GM12878 (cell line): ENCODE results near the gene STK11. TPM values are rescaled to one million over a fixed set of nuclear protein-coding genes. Genes with fewer than 3 reads are reported as not detected.

Source experiments
- ATF2 ChIP-seq: IDR thresholded peaks from 2 replicates; pipeline ENCODE4 v1.6.1; 2012; ENCODE audit warnings: low read length, inconsistent platforms
- BHLHE40 ChIP-seq, 2 experiments: fragments of 450-650 bp in 1 of 2; IDR thresholded peaks; 2 replicates each; pipeline ENCODE4 v1.6.1; 2011 to 2017; ENCODE audit warnings: low read depth in 2 of 2, borderline replicate concordance in 1 of 2, improper control_type of control experiment in 1 of 2, low read length in 1 of 2, mild to moderate bottlenecking in 1 of 2
- CBFB ChIP-seq: IDR thresholded peaks from 2 replicates; pipeline ENCODE4 v1.6.1; 2016; ENCODE audit warnings: antibody characterized with exemption, low read depth
- E2F4 ChIP-seq: IDR thresholded peaks from 2 replicates; pipeline ENCODE4 v1.6.1; 2012; ENCODE audit warnings: low read depth, low read length, improper control_type of control experiment
- EP300 ChIP-seq, 2 experiments: fragments of 150-350 bp in 1 of 2; IDR thresholded peaks; 2 replicates each; pipeline ENCODE4 v1.6.1; 2011 to 2012; ENCODE audit warnings: low read depth in 2 of 2, low read length in 2 of 2, borderline replicate concordance in 1 of 2, improper control_type of control experiment in 1 of 2, inconsistent platforms in 1 of 2; ENCODE audit not compliant: control insufficient read depth in 1 of 2
- GABPA ChIP-seq: IDR thresholded peaks from 2 replicates; pipeline ENCODE4 v1.6.1; 2014; ENCODE audit warnings: antibody characterized with exemption, low read depth, mild to moderate bottlenecking, inconsistent platforms
- HDAC2 ChIP-seq: fragments of 200-600 bp; sonication (generic); IDR thresholded peaks from 2 replicates; pipeline ENCODE4 v1.6.1; 2017
- IRF4 ChIP-seq: IDR thresholded peaks from 2 replicates; pipeline ENCODE4 v1.6.1; 2011; ENCODE audit warnings: low read depth, low read length
- JUNB ChIP-seq: IDR thresholded peaks from 2 replicates; pipeline ENCODE4 v1.6.1; 2016; ENCODE audit warnings: antibody characterized with exemption, mild to moderate bottlenecking
- JUND ChIP-seq: IDR thresholded peaks from 2 replicates; pipeline ENCODE4 v1.6.1; 2012; ENCODE audit warnings: low read depth, mild to moderate bottlenecking, low read length, improper control_type of control experiment, moderate library complexity
- MEF2A ChIP-seq: IDR thresholded peaks from 2 replicates; pipeline ENCODE4 v1.6.1; 2011; ENCODE audit warnings: low read depth, mild to moderate bottlenecking, low read length, moderate library complexity; ENCODE audit not compliant: insufficient read depth
- MTA2 ChIP-seq: fragments of 450-650 bp; IDR thresholded peaks from 2 replicates; pipeline ENCODE4 v1.6.1; 2016; ENCODE audit warnings: low read depth, mild to moderate bottlenecking, moderate library complexity
- NRF1 ChIP-seq: conservative IDR thresholded peaks from 2 replicates; pipeline ENCODE4 v1.6.1; 2011; ENCODE audit warnings: mild to moderate bottlenecking, low read depth, low read length, improper control_type of control experiment
- PBX3 ChIP-seq: IDR thresholded peaks from 2 replicates; pipeline ENCODE4 v1.6.1; 2011; ENCODE audit warnings: mild to moderate bottlenecking, low read depth, low read length, moderate library complexity; ENCODE audit not compliant: insufficient replicate concordance
- PKNOX1 ChIP-seq: fragments of 450-650 bp; IDR thresholded peaks from 2 replicates; pipeline ENCODE4 v1.6.1; 2016; ENCODE audit warnings: mild to moderate bottlenecking
- POU2F2 ChIP-seq: IDR thresholded peaks from 3 replicates; pipeline ENCODE4 v1.6.1; 2011; ENCODE audit warnings: low read depth, mild to moderate bottlenecking, low read length, borderline replicate concordance
- RAD21 ChIP-seq: IDR thresholded peaks from 2 replicates; pipeline ENCODE4 v1.6.1; 2011; ENCODE audit warnings: mild to moderate bottlenecking, low read depth, low read length, moderate library complexity; ENCODE audit not compliant: insufficient read depth
- RFX5 ChIP-seq: IDR thresholded peaks from 2 replicates; pipeline ENCODE4 v1.6.1; 2011; ENCODE audit warnings: low read depth, low read length, improper control_type of control experiment
- SKIL ChIP-seq: fragments of 450-650 bp; IDR thresholded peaks from 2 replicates; pipeline ENCODE4 v1.6.1; 2017; ENCODE audit warnings: mild to moderate bottlenecking, low read depth, inconsistent platforms; ENCODE audit not compliant: poor library complexity, severe bottlenecking
- SP1 ChIP-seq: IDR thresholded peaks from one replicate; pipeline ENCODE4 v1.6.1; 2011; ENCODE audit warnings: low read depth, low read length
- ZNF207 ChIP-seq: fragments of 450-650 bp; IDR thresholded peaks from 2 replicates; pipeline ENCODE4 v1.6.1; 2014; ENCODE audit warnings: antibody characterized with exemption, mild to moderate bottlenecking, borderline replicate concordance
- ZNF217 ChIP-seq: fragments of 450-650 bp; IDR thresholded peaks from 2 replicates; pipeline ENCODE4 v1.6.1; 2017; ENCODE audit warnings: antibody characterized with exemption, mild to moderate bottlenecking
- ZNF24 ChIP-seq: fragments of 450-650 bp; IDR thresholded peaks from 2 replicates; pipeline ENCODE4 v1.6.1; 2017; ENCODE audit warnings: antibody characterized with exemption, mild to moderate bottlenecking
- ZZZ3 ChIP-seq: IDR thresholded peaks from 2 replicates; pipeline ENCODE4 v1.6.1; 2011; ENCODE audit warnings: low read depth; ENCODE audit not compliant: control insufficient read depth, insufficient read length
- polyA plus RNA-seq, 11 experiments: library from polyadenylated mRNA; depleted of rRNA in 4 of 11; unstranded in 6 of 11; stranded (reverse) in 5 of 11; fragments of >200 nt; fragmentation: Nextera tagmentation in 4 of 11; fragmentation: Illumina TruSeq in 1 of 11; extraction: Ambion mirVana in 4 of 11; extraction: Trizol in 1 of 11; gene quantifications; 1 replicate in 1 of 11; 2 replicates in 10 of 11; pipeline versions ENCODE4 v1.2.1 to v1.2.3, GENCODE V29; 2011 to 2016; ENCODE audit warnings: inconsistent platforms in 2 of 11, missing spikeins in 2 of 11, low read depth in 1 of 11
- total RNA-seq, 4 experiments: library from RNA; depleted of rRNA in 3 of 4; stranded (reverse); fragments of >200 nt in 3 of 4; fragmentation: Illumina TruSeq in 1 of 4; extraction: Trizol in 1 of 4; gene quantifications; 2 replicates each; pipeline versions ENCODE4 v1.2.1 to v1.2.3, GENCODE V29; 2013 to 2021

STK11 gene
- total and polyA plus RNA-seq, 10 of the 15 experiments (the other 5 are each of a cell fraction or from before 2014, with no cell fraction given), result 0.33 to 71.0 (median 23.8) TPM

GRCh38 chr19:1260749-1261537 is 55.4 kb downstream of the STK11 start (continued):
- TF ChIP-seq PBX3 (peak; percentile 98), JUNB (no peak), IRF4 (no peak), MTA2 (no peak), PKNOX1 (peak; percentile 99), ZNF217 (no peak; the same call in 1 of the 2 replicates), EP300 (IDR thresholded peaks at IDR 0.05; ENCODE audit: borderline replicate concordance in 1 of 2, control insufficient read depth in 1 of 2, low read depth in 2 of 2, low read length in 2 of 2) (0 out of 4 replicates have a peak, but pooled peaks of 1 of the 2 experiments have one; percentile 19), BHLHE40 (IDR thresholded peaks at IDR 0.05; ENCODE audit: borderline replicate concordance in 1 of 2, low read depth in 2 of 2, low read length in 1 of 2) (peak; percentile 97 to 100), GABPA (no peak), MEF2A (0 out of 2 replicates have a peak, but pooled peaks have one; percentile 4), HDAC2 (no peak), CBFB (no peak), SP1 (peak; percentile 95), SKIL (no peak), RFX5 (no peak), E2F4 (no peak), ZNF207 (no peak; the same call in 1 of the 2 replicates), RAD21 (no peak), NRF1 (peak; percentile 76), ZNF24 (no peak), ZZZ3 (no peak), POU2F2 (0 out of 3 replicates have a peak, but pooled peaks have one; percentile 26), ATF2 (no peak), JUND (peak; percentile 50)
